Neuron (in vitro differentiated cells): ENCODE results near the gene AKT1S1.

Experiments
- H2AFZ ChIP-seq: one replicate; pipeline ENCODE4 v1.6.1; 2013; ENCODE audit warnings: low read depth, mild to moderate bottlenecking, inconsistent platforms, low read length, moderate library complexity
- H3K27me3 ChIP-seq: one replicate; pipeline ENCODE4 v1.6.1; 2013; ENCODE audit warnings: low read length; ENCODE audit not compliant: insufficient read depth
- H3K36me3 ChIP-seq: one replicate; pipeline ENCODE4 v1.6.1; 2013; ENCODE audit warnings: low read length; ENCODE audit not compliant: insufficient read depth
- H3K4me1 ChIP-seq: one replicate; pipeline ENCODE4 v1.6.1; 2013; ENCODE audit warnings: low read length; ENCODE audit not compliant: insufficient read depth
- H3K4me3 ChIP-seq: 2 replicates; pipeline ENCODE4 v1.5.1; 2013; ENCODE audit warnings: mild to moderate bottlenecking, low read length, moderate library complexity
- H3K9me3 ChIP-seq: one replicate; pipeline ENCODE4 v1.6.1; 2013; ENCODE audit warnings: low read length

AKT1S1 gene

GRCh38 chr19:49915271-49915670, 38.1 kb upstream of the AKT1S1 start:
- Histone ChIP-seq H3K36me3 (peaks cover 72% of the 10 kb centered on the region), H3K4me1 (no peaks in the 10 kb centered on the region), H3K4me3 (no peak overlapping the region)

GRCh38 chr19:49913720-49914119, 36.6 kb upstream of the AKT1S1 start:
- Histone ChIP-seq H3K9me3 (peaks cover 18% of the 10 kb centered on the region), H3K36me3 (peaks cover 81% of the 10 kb centered on the region), H2AFZ (no peak overlapping the region), H3K4me1 (no peaks in the 10 kb centered on the region), H3K4me3 (no peak overlapping the region), H3K27me3 (no peaks in the 10 kb centered on the region)

More at GRCh38 chr19:49915271-49915670, 38.1 kb upstream of the AKT1S1 start:
- H3K9me3 ChIP-seq, result peaks cover 18% of the 10 kb centered on the region
- H2AFZ ChIP-seq, result no peak overlapping the region
- H3K27me3 ChIP-seq, result no peaks in the 10 kb centered on the region

GRCh38 chr19:49912965-49913685, 36.0 kb upstream of the AKT1S1 start:
- Histone ChIP-seq H3K36me3 (peaks cover 82% of the 10 kb centered on the region), H3K4me3 (no peak overlapping the region), H3K9me3 (peaks cover 18% of the 10 kb centered on the region), H2AFZ (no peak overlapping the region), H3K27me3 (no peaks in the 10 kb centered on the region), H3K4me1 (no peaks in the 10 kb centered on the region)

GRCh38 chr19:49911381-49912145, 34.4 kb upstream of the AKT1S1 start:
- Histone ChIP-seq H3K4me1 (no peaks in the 10 kb centered on the region), H2AFZ (no peak overlapping the region), H3K9me3 (peaks cover 11% of the 10 kb centered on the region), H3K4me3 (no peak overlapping the region), H3K27me3 (no peaks in the 10 kb centered on the region), H3K36me3 (peaks cover 82% of the 10 kb centered on the region)

- Histone ChIP-seq H3K4me1 (no peaks in the 10 kb centered on the region), H2AFZ (no peak overlapping the region), H3K4me3 (no peak overlapping the region), H3K9me3 (peaks cover 5% of the 10 kb centered on the region), H3K27me3 (no peaks in the 10 kb centered on the region), H3K36me3 (peaks cover 73% of the 10 kb centered on the region)
These were observed 33.0 kb upstream of the AKT1S1 start for GRCh38 chr19:49910179-49910578.

- H3K9me3 ChIP-seq, result no peaks in the 10 kb centered on the region
- no peaks in the 10 kb centered on the region for H3K27me3 ChIP-seq
- H3K36me3 ChIP-seq, result peaks cover 61% of the 10 kb centered on the region
- no peak overlapping the region for H3K4me3 ChIP-seq
- H2AFZ ChIP-seq, result no peak overlapping the region
- H3K4me1 ChIP-seq, result no peaks in the 10 kb centered on the region
These were observed 31.6 kb upstream of the AKT1S1 start for GRCh38 chr19:49908480-49909420.

- Histone ChIP-seq H3K9me3 (no peaks in the 10 kb centered on the region), H3K4me3 (no peak overlapping the region), H2AFZ (no peak overlapping the region), H3K4me1 (no peaks in the 10 kb centered on the region), H3K27me3 (no peaks in the 10 kb centered on the region), H3K36me3 (peaks cover 53% of the 10 kb centered on the region)
These were observed 30.7 kb upstream of the AKT1S1 start for GRCh38 chr19:49907745-49908446.

GRCh38 chr19:49906879-49907564, 29.9 kb upstream of the AKT1S1 start:
- Histone ChIP-seq H3K27me3 (no peaks in the 10 kb centered on the region), H2AFZ (no peak overlapping the region), H3K4me3 (no peak overlapping the region), H3K36me3 (peaks cover 46% of the 10 kb centered on the region), H3K9me3 (no peaks in the 10 kb centered on the region), H3K4me1 (no peaks in the 10 kb centered on the region)

- H3K27me3 ChIP-seq, result no peaks in the 10 kb centered on the region
- H3K4me3 ChIP-seq, result no peak overlapping the region
- H3K9me3 ChIP-seq, result no peaks in the 10 kb centered on the region
- H3K36me3 ChIP-seq, result peaks cover 24% of the 10 kb centered on the region
- H2AFZ ChIP-seq, result no peak overlapping the region
- no peaks in the 10 kb centered on the region for H3K4me1 ChIP-seq
These were observed 27.0 kb upstream of the AKT1S1 start for GRCh38 chr19:49904136-49904535.

- Histone ChIP-seq H3K27me3 (peaks cover 5% of the 10 kb centered on the region), H3K4me3 (no peak within 1 kb of the TSS), H3K4me1 (peaks cover 6% of the 10 kb centered on the region), H3K9me3 (no peaks in the 10 kb centered on the region), H2AFZ (no peak within 1 kb of the TSS), H3K36me3 (no peaks in the 10 kb centered on the region)
These were observed 19.9 kb upstream of the AKT1S1 start, which contains the start of gene IL4I1 for GRCh38 chr19:49896863-49897621. Gene IL4I1 (minus strand): TSS chr19:49896887. CDS start chr19:49896160, 727 bp downstream.

- Histone ChIP-seq H3K27me3 (peaks cover 5% of the 10 kb centered on the region), H3K4me3 (no peak overlapping the region), H2AFZ (no peak overlapping the region), H3K4me1 (peaks cover 6% of the 10 kb centered on the region), H3K36me3 (no peaks in the 10 kb centered on the region), H3K9me3 (no peaks in the 10 kb centered on the region)
These were observed 18.6 kb upstream of the AKT1S1 start for GRCh38 chr19:49895566-49896297.
